Osteocyte (in vitro differentiated cells): Measurements from ENCODE around the gene ANKRD12. TPM values are rescaled to one million over a fixed set of nuclear protein-coding genes. Genes with fewer than 3 reads are reported as not detected.

Experiments
- DNase-seq: peaks from one replicate; pipeline ENCODE4 v3.0.0; 2021; ENCODE audit warnings: mixed read lengths; ENCODE audit not compliant: unreplicated experiment; ENCODE audit errors: extremely low spot score
- H3K27ac Mint-ChIP-seq: one replicate; pipeline ENCODE4 v1.8.0; 2021; ENCODE audit warnings: mild to moderate bottlenecking, mixed read lengths; ENCODE audit not compliant: unreplicated experiment
- H3K27me3 Mint-ChIP-seq: one replicate; pipeline ENCODE4 v1.8.0; 2021; ENCODE audit warnings: mixed read lengths; ENCODE audit not compliant: unreplicated experiment
- H3K36me3 Mint-ChIP-seq: one replicate; pipeline ENCODE4 v1.8.0; 2021; ENCODE audit warnings: mixed read lengths; ENCODE audit not compliant: unreplicated experiment
- H3K4me1 Mint-ChIP-seq: one replicate; pipeline ENCODE4 v1.8.0; 2021; ENCODE audit warnings: mixed read lengths; ENCODE audit not compliant: unreplicated experiment
- H3K4me3 Mint-ChIP-seq: one replicate; pipeline ENCODE4 v1.8.0; 2021; ENCODE audit warnings: mild to moderate bottlenecking, moderate library complexity, mixed read lengths; ENCODE audit not compliant: unreplicated experiment
- H3K9me3 Mint-ChIP-seq: one replicate; pipeline ENCODE4 v1.8.0; 2021; ENCODE audit warnings: mixed read lengths; ENCODE audit not compliant: unreplicated experiment
- CTCF ChIP-seq: fragments of 200-600 bp; sonication (generic); IDR thresholded peaks from 2 replicates; pipeline ENCODE4 v1.5.0; 2021; ENCODE audit warnings: antibody characterized with exemption, mild to moderate bottlenecking, moderate library complexity
- total RNA-seq: library from RNA; stranded (reverse); gene quantifications from 2 replicates; pipeline ENCODE4 v1.2.1, GENCODE V29; 2021

Gene ANKRD12
- total RNA-seq, 1 donor from 2014 or later = 40.0 TPM

GRCh38 chr18:9102508-9103375, 33.8 kb upstream of the ANKRD12 start, which contains the start of gene NDUFV2:
Gene NDUFV2, plus strand, starts transcription at chr18:9102699. Its CDS starts 45 bp downstream, at chr18:9102744.
- Mint-ChIP-seq H3K27ac (peak within 1 kb of the TSS; percentile 93), H3K4me3 (peak within 1 kb of the TSS; percentile 87), H3K4me1 (peaks cover 48% of the 10 kb centered on the region), H3K9me3 (no peaks in the 10 kb centered on the region), H3K36me3 (no peaks in the 10 kb centered on the region), H3K27me3 (no peaks in the 10 kb centered on the region)
- DNase-seq = peak; percentile 99
- TF ChIP-seq CTCF = no peak

- peak; percentile 42 for TF ChIP-seq CTCF
- H3K27ac Mint-ChIP-seq = peak overlapping the region; percentile 87
- no peaks in the 10 kb centered on the region for H3K27me3 Mint-ChIP-seq
- DNase-seq = no peak
- H3K4me3 Mint-ChIP-seq = peak overlapping the region; percentile 87
- peaks cover 55% of the 10 kb centered on the region for H3K4me1 Mint-ChIP-seq
- H3K9me3 Mint-ChIP-seq = no peaks in the 10 kb centered on the region
- no peaks in the 10 kb centered on the region for H3K36me3 Mint-ChIP-seq
Observed at GRCh38 chr18:9103376-9103873, 33.2 kb upstream of the ANKRD12 start.

GRCh38 chr18:9104244-9104901, 32.2 kb upstream of the ANKRD12 start:
- no peaks in the 10 kb centered on the region for H3K9me3 Mint-ChIP-seq
- no peak for DNase-seq
- H3K27me3 Mint-ChIP-seq = no peaks in the 10 kb centered on the region
- TF ChIP-seq CTCF = no peak
- H3K4me1 Mint-ChIP-seq = peaks cover 62% of the 10 kb centered on the region
- peak overlapping the region; percentile 87 for H3K4me3 Mint-ChIP-seq
- H3K36me3 Mint-ChIP-seq = no peaks in the 10 kb centered on the region
- peak overlapping the region; percentile 87 for H3K27ac Mint-ChIP-seq

- TF ChIP-seq CTCF = no peak
- H3K9me3 Mint-ChIP-seq = no peaks in the 10 kb centered on the region
- peak overlapping the region; percentile 87 for H3K4me3 Mint-ChIP-seq
- H3K27me3 Mint-ChIP-seq = no peaks in the 10 kb centered on the region
- no peaks in the 10 kb centered on the region for H3K36me3 Mint-ChIP-seq
- peak overlapping the region; percentile 82 for H3K27ac Mint-ChIP-seq
- peaks cover 72% of the 10 kb centered on the region for H3K4me1 Mint-ChIP-seq
- DNase-seq = no peak
Observed at GRCh38 chr18:9105420-9105819, 31.2 kb upstream of the ANKRD12 start.

GRCh38 chr18:9106094-9106493, 30.5 kb upstream of the ANKRD12 start:
- no peak for TF ChIP-seq CTCF
- peaks cover 79% of the 10 kb centered on the region for H3K4me1 Mint-ChIP-seq
- no peaks in the 10 kb centered on the region for H3K9me3 Mint-ChIP-seq
- H3K4me3 Mint-ChIP-seq = peak overlapping the region; percentile 87
- H3K27me3 Mint-ChIP-seq = no peaks in the 10 kb centered on the region
- no peak for DNase-seq
- H3K36me3 Mint-ChIP-seq = no peaks in the 10 kb centered on the region
- H3K27ac Mint-ChIP-seq = peak overlapping the region; percentile 82
